NB4 (cell line): ENCODE results near the gene INPP5E.

Experiments
- MYC ChIP-seq: IDR thresholded peaks from 2 replicates; pipeline ENCODE4 v1.6.1; 2011; ENCODE audit warnings: low read depth, low read length
- POLR2A ChIP-seq: IDR thresholded peaks from 2 replicates; pipeline ENCODE4 v1.6.1; 2011; ENCODE audit warnings: mild to moderate bottlenecking; ENCODE audit not compliant: insufficient read length; ENCODE audit errors: extremely low read depth

DNA sequence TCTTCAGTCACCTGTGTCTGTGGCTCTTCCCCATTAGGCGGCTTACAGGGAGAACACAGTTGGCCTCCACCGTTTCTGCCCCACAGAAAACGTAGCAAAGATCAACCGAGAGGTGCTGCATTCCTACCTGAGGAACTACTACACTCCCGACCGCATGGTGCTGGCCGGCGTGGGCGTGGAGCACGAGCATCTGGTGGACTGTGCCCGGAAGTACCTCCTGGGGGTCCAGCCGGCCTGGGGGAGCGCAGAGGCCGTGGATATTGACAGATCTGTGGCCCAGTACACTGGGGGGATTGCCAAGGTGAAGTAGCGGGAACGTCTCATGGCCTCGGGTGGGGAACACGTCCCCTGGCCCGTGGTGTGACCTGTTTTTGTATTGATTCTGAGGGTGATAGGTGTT is 22.7 kb downstream of the INPP5E start:
- TF ChIP-seq MYC, result no peak
- no peak for TF ChIP-seq POLR2A
